C4-2B (cell line): Measurements from ENCODE around the gene CDK5RAP1.

Experiments used
- ZFX ChIP-seq: fragments of 450-650 bp; IDR thresholded peaks from 2 replicates; pipeline ENCODE4 v1.6.1; 2017
- TF ChIP-seq, protein P1 (sequence below): fragments of 450-650 bp; conservative IDR thresholded peaks from 2 replicates; pipeline ENCODE4 v1.5.1; 2017; ENCODE audit warnings: mild to moderate bottlenecking

DNA sequence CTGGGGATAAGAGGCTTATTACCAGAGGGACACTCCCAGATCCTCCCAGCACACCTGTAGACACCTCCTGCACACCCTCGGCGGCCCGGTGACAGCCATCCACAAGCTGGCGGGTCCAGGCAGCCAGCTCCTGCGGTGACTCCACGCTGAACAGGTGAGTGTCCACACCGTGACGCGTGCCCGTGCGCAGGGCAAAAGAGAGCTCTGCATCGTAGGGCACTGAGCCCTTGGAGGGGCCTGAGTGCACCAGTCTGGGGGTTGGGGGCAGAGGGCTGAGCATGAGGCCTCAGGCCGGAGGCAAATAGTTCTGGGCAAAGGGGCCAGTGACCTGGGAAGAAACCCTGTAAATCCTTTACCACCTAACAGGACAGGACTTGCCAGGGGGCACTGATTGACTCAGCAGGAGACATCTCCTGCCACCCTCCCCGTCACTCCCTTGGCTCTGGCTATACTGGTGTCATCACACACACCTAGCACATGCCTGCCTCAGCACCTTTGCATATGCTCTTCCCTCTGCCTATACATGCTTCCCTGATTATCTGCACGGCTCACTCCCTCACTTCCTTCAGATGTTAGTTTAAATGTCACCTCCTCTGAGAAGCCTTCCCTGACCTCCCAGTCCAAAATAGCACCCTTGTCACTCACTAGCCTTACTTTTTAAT, 8.9 kb upstream of the CDK5RAP1 start:
- TF ChIP-seq, protein P1, sequence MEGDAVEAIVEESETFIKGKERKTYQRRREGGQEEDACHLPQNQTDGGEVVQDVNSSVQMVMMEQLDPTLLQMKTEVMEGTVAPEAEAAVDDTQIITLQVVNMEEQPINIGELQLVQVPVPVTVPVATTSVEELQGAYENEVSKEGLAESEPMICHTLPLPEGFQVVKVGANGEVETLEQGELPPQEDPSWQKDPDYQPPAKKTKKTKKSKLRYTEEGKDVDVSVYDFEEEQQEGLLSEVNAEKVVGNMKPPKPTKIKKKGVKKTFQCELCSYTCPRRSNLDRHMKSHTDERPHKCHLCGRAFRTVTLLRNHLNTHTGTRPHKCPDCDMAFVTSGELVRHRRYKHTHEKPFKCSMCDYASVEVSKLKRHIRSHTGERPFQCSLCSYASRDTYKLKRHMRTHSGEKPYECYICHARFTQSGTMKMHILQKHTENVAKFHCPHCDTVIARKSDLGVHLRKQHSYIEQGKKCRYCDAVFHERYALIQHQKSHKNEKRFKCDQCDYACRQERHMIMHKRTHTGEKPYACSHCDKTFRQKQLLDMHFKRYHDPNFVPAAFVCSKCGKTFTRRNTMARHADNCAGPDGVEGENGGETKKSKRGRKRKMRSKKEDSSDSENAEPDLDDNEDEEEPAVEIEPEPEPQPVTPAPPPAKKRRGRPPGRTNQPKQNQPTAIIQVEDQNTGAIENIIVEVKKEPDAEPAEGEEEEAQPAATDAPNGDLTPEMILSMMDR, result no peak
- no peak for TF ChIP-seq ZFX
